Activated CD8-positive, alpha-beta T cell treated with anti-CD3 and anti-CD28 coated beads, Interleukin-2, amount 10 ng/mL, durations not matched to agents 7 days and 5 days (primary cell): ENCODE results near the gene EFNA3. TPM values are rescaled to one million over a fixed set of nuclear protein-coding genes. Genes with fewer than 3 reads are reported as not detected.

ENCODE experiments used
- ATAC-seq: fragments of 150-1000 bp; cut with Tn5 transposase; one replicate; pipeline ENCODE4 v1.10.0; 2021; ENCODE audit warnings: moderate library complexity
- CTCF ChIA-PET: fragments of 350-600 bp; sonication (Branson Sonifier 250); formaldehyde crosslinking; loops from one replicate; lab custom pipeline; 2021; ENCODE audit warnings: antibody characterized with exemption; lab: Charles Lee
- POLR2A ChIA-PET: fragments of 350-600 bp; sonication (Branson Sonifier 250); formaldehyde crosslinking; loops from one replicate; lab custom pipeline; 2021; ENCODE audit warnings: antibody characterized with exemption; lab: Charles Lee
- DNase-seq: peaks from one replicate; pipeline ENCODE4 v3.0.0-alpha.2; 2020
- H3K27ac Mint-ChIP-seq: one replicate; pipeline ENCODE4 v1.8.0; 2021; ENCODE audit warnings: mild to moderate bottlenecking, mixed read lengths
- H3K27me3 Mint-ChIP-seq: one replicate; pipeline ENCODE4 v1.8.0; 2021; ENCODE audit warnings: low read depth, mixed read lengths
- H3K36me3 Mint-ChIP-seq: one replicate; pipeline ENCODE4 v1.8.0; 2021; ENCODE audit warnings: low read depth, mixed read lengths
- H3K4me1 Mint-ChIP-seq: one replicate; pipeline ENCODE4 v1.8.0; 2021; ENCODE audit warnings: low read depth, mixed read lengths
- H3K4me3 Mint-ChIP-seq: one replicate; pipeline ENCODE4 v1.8.0; 2021; ENCODE audit warnings: mild to moderate bottlenecking, mixed read lengths
- H3K9me3 Mint-ChIP-seq: one replicate; pipeline ENCODE4 v1.8.0; 2022; ENCODE audit warnings: mixed read lengths; ENCODE audit not compliant: insufficient read depth
- total RNA-seq, 2 experiments: library from RNA; stranded (reverse); gene quantifications; one replicate each; pipeline ENCODE4 v1.2.3, GENCODE V29; 2021

Gene EFNA3
- total RNA-seq, 2 experiments from 2014 or later = 3.8 to 5.5 TPM

DNA sequence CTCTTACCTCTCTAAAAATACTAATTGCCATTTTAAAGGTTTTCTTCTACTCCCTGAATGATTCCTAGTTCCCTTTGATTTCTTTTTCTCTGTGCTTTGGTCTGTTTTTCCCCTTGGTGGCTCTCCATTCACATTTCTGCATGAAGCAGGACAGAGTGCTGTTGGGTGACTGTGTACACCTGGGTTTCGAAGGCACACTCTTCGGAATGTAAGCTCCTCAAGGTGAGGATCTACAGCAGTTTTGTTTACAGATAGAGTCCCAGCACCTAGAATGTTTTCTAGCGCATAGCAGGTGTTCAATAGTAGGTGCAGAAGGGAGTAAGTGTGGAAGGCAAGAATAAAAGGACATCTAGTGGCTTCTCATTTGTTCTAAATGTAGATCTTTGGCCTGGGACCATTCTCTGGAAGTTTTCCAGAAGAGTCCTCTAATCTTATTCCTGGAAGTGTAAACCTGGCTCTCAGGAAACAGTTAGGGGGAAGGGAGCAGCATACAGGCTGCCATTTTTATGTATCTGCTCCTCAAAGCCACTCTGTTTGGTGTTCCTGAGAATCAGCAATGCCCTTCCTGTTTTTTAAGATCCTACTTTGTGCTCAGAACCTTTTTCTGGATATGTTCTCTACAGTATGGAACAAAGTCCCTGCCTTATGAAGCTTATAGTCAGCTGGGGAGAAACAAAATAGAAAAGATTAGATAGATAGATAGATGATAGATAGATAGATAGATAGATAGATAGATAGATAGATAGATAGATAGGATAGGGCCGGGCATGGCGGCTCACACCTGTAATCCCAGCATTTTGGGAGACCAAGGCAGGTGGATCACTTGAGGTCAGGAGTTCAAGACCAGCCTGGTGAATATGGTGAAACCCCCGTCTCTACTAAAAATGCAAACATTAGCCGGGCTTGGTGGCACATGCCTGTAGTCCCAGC is 26.2 kb downstream of the EFNA3 start:
- Mint-ChIP-seq H3K27ac (no peak overlapping the region), H3K27me3 (peaks cover 3% of the 10 kb centered on the region), H3K4me1 (no peaks in the 10 kb centered on the region), H3K9me3 (no peaks in the 10 kb centered on the region), H3K36me3 (no peaks in the 10 kb centered on the region), H3K4me3 (no peak overlapping the region)
- DNase-seq (no peak), ATAC-seq (no peak)
- POLR2A ChIA-PET = no interaction called here
- CTCF ChIA-PET = interaction anchor here (2.9 kb wide), 1 partner anchor 14 kb away, joined by 7 read pairs; no protein-coding TSS in a partner anchor

DNA sequence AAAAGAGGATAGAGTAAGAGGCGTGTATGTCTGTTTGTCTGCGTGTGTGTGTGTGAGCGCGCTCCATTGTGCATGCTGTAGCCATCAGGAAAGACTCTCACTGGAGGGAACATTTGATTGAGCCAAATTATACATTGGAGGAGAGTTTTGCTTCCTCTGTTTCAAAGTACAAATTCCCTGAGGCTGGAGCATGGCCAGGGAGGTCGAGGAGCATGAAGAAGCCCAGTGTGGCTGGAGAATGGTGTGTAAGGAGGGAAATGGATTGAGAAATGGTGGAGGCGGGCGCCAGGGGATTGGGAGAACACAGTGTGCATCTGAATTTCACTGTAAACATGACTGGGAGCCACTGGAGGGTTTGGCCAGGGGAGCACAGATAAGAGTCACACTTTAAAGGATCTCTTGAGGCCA is 27.0 kb downstream of the EFNA3 start:
- Mint-ChIP-seq H3K9me3 (no peaks in the 10 kb centered on the region), H3K4me3 (no peak overlapping the region), H3K27ac (no peak overlapping the region), H3K27me3 (peaks cover 3% of the 10 kb centered on the region), H3K4me1 (no peaks in the 10 kb centered on the region), H3K36me3 (no peaks in the 10 kb centered on the region)
- ChIA-PET CTCF (no interaction called here), POLR2A (no interaction called here)
- DNase-seq (no peak), ATAC-seq (no peak)

DNA sequence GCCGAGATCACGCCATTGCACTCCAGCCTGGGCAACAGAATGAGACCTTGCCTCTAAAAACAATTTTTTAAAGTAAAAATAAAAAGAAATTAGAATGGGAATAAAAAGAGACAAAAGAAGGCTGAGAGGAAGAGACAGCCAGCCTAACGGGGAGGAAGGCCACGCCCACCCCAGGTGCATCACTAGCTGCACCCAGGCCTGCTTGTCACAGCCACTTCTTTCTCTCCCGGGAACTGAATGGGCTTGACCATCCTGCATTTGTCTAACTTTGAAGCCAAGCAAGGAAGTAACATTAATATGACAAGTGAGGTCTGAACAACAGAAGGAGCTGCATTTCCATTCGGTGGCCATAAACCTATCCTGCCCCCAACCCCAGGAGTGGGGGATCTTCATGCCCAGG is 28.2 kb downstream of the EFNA3 start:
- POLR2A ChIA-PET = interaction anchor here (1.2 kb wide), 1 partner anchor 22 kb away, joined by 3 read pairs; no protein-coding TSS in a partner anchor
- H3K9me3 Mint-ChIP-seq = no peaks in the 10 kb centered on the region
- CTCF ChIA-PET = interaction anchor here (0.7 to 3.6 kb wide), 2 partner anchors 15 to 66 kb away, joined by 3 to 19 read pairs; partner anchors contain the start of gene KRTCAP2
- H3K27me3 Mint-ChIP-seq = peaks cover 3% of the 10 kb centered on the region
- no peaks in the 10 kb centered on the region for H3K36me3 Mint-ChIP-seq
- no peak overlapping the region for H3K27ac Mint-ChIP-seq
- DNase-seq (no peak), ATAC-seq (no peak)
- H3K4me3 Mint-ChIP-seq = no peak overlapping the region
- H3K4me1 Mint-ChIP-seq = no peaks in the 10 kb centered on the region

DNA sequence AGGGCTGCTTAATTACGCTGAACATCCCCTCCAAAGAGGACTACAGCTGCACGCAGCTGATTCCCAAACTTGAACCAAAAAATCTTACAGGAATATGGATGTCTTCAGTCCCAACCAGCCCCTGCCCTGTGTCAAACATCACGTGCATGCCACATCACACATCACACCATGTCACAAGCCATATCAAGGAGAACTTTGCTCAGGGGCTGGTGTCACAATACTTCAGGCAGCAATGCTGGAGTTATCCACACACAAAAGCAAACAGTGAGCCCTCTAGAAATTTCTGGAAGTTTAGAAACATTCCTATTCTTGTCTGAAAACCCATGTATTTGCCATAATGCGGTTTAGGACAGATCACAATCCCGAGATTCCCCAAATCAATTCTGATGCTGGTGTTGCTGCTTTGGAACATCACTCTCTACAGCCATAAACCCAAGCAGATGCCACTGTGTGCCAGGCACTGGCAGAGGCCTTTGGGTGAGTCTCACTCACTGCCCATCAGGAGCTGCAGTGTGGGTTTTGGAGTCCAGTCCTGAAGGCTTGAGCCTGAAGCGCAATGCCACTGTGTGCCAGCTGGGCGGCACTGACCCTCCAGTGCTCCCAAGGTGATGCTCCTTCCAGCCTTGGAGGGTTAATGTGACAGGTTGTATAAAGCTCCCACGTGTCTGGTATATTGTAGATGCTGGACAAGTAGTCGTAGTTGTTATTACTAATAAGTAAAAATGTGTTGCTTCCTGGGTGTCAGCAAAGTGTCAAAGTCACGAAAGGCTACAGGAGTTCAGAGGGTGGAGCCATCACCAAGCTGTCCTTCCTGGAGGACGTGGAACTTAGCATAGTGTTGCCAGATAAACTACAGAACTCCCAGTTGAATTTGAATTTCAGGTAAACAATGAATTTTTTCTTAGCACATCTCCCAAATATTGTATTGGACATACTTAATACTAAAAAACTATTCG is 28.9 kb downstream of the EFNA3 start:
- no peak overlapping the region for H3K27ac Mint-ChIP-seq
- H3K4me1 Mint-ChIP-seq = no peaks in the 10 kb centered on the region
- H3K27me3 Mint-ChIP-seq = peaks cover 3% of the 10 kb centered on the region
- H3K36me3 Mint-ChIP-seq = no peaks in the 10 kb centered on the region
- POLR2A ChIA-PET = interaction anchor here (1.2 kb wide), 1 partner anchor 21 kb away, joined by 3 read pairs; no protein-coding TSS in a partner anchor
- CTCF ChIA-PET = interaction anchor here (0.7 to 3.6 kb wide), 3 partner anchors 16 to 65 kb away, joined by 3 to 19 read pairs (median 5); partner anchors contain the start of gene KRTCAP2
- DNase-seq (no peak), ATAC-seq (no peak)
- no peak overlapping the region for H3K4me3 Mint-ChIP-seq
- H3K9me3 Mint-ChIP-seq = no peaks in the 10 kb centered on the region

DNA sequence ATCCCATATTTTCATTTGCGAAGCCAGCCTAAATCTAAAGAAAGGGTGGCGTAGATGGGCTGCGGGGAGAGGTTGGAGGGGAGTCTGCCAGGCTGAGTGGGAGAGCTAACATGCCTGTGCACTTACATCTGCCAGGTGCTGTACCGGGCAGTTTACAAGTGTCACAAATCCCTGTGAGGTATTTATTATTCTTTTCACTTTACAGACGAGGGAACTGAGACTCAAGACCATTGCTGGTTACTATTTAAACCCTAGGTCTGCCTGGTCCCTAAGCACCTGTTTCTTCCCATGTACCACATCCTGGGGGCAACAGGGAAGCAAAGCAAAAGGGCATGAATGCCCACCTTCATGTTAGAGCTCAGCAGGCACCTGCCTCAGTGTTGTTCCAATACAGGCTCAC is 29.7 kb downstream of the EFNA3 start:
- ChIA-PET CTCF (interaction anchor here (1.2 to 3.6 kb wide), 3 partner anchors 16 to 64 kb away, joined by 3 to 19 read pairs (median 5); partner anchors contain the start of gene KRTCAP2), POLR2A (interaction anchor here (1.2 kb wide), 1 partner anchor 20 kb away, joined by 3 read pairs; no protein-coding TSS in a partner anchor)
- no peaks in the 10 kb centered on the region for H3K9me3 Mint-ChIP-seq
- peaks cover 3% of the 10 kb centered on the region for H3K27me3 Mint-ChIP-seq
- no peak for DNase-seq
- no peak for ATAC-seq
- H3K27ac Mint-ChIP-seq = no peak overlapping the region
- no peak overlapping the region for H3K4me3 Mint-ChIP-seq
- no peaks in the 10 kb centered on the region for H3K36me3 Mint-ChIP-seq
- H3K4me1 Mint-ChIP-seq = no peaks in the 10 kb centered on the region

DNA sequence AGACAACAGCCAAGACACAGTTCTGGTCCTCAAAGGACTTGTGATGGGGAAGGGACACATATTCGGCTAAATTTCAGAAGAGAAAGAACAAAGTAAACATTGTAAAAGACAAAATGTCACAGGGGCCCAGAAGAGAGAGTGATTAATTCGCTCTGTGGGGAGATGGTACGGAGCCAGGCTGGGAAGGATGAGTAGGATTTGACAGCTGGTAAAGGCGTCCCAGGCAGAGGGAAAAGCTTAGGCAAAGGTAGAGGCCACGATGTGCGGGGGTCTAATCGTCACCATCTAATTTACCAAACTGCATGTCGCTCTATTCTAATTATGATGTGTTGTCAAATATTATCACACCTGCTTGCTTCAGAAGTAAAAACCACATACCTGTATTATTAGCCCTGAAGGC is 31.7 kb downstream of the EFNA3 start:
- ChIA-PET CTCF (interaction anchor here (0.6 kb wide), 1 partner anchor 19 kb away, joined by 3 read pairs; no protein-coding TSS in a partner anchor), POLR2A (no interaction called here)
- H3K4me1 Mint-ChIP-seq = no peaks in the 10 kb centered on the region
- H3K4me3 Mint-ChIP-seq = no peak overlapping the region
- no peak overlapping the region for H3K27ac Mint-ChIP-seq
- no peaks in the 10 kb centered on the region for H3K9me3 Mint-ChIP-seq
- H3K27me3 Mint-ChIP-seq = peaks cover 5% of the 10 kb centered on the region
- ATAC-seq = no peak
- no peaks in the 10 kb centered on the region for H3K36me3 Mint-ChIP-seq
- DNase-seq = no peak

DNA sequence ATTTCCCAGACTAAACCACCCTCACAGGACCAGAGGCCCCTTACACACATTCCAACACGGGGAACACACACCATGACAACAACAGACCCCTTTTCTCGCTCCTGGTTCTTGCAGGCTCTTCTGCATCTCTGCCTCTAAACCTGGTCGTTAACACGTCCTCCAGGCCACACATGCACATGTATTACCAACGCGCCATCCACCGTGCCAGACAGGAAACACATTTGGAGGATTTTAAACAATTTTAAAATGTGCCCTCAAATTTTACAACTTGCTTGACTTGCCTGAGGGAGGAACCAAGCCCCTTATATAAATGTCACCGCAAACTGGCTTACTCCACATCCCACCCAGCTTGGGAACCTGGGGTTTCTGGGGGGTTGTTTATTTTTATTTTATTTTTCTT is 32.2 kb downstream of the EFNA3 start:
- no peaks in the 10 kb centered on the region for H3K36me3 Mint-ChIP-seq
- no peaks in the 10 kb centered on the region for H3K4me1 Mint-ChIP-seq
- H3K4me3 Mint-ChIP-seq = no peak overlapping the region
- POLR2A ChIA-PET = no interaction called here
- CTCF ChIA-PET = interaction anchor here (0.6 kb wide), 1 partner anchor 19 kb away, joined by 3 read pairs; no protein-coding TSS in a partner anchor
- no peaks in the 10 kb centered on the region for H3K9me3 Mint-ChIP-seq
- peaks cover 2% of the 10 kb centered on the region for H3K27me3 Mint-ChIP-seq
- H3K27ac Mint-ChIP-seq = no peak overlapping the region
- DNase-seq (no peak), ATAC-seq (no peak)

DNA sequence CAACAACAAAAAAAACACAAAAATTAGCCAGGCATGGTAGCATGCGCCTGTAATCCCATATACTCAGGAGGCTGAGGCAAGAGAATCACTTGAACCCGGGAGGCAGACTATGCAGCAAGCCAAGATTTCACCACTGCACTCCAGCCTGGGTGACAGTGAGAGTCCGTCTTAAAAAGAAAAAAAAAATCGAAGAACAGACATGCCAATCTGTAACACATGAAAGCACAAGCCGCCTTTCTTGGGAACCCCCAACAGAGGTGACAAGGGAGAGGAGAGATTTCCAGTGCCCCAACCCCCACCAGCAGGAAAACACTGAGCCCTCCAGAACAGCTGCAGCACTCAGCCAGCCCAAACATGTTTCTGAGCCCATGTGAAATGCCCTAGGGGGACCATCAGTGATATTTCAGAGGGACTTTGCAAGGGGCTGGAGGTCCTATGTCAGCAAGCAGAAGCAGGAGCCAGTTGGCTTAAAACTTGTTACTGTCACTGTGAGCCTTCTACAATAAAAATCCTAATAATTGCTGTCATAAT is 34.9 kb downstream of the EFNA3 start:
- H3K27me3 Mint-ChIP-seq = peaks cover 9% of the 10 kb centered on the region
- DNase-seq (no peak), ATAC-seq (no peak)
- no peak overlapping the region for H3K4me3 Mint-ChIP-seq
- no peaks in the 10 kb centered on the region for H3K36me3 Mint-ChIP-seq
- H3K27ac Mint-ChIP-seq = no peak overlapping the region
- no peaks in the 10 kb centered on the region for H3K4me1 Mint-ChIP-seq
- ChIA-PET POLR2A (no interaction called here), CTCF (no interaction called here)
- no peaks in the 10 kb centered on the region for H3K9me3 Mint-ChIP-seq

DNA sequence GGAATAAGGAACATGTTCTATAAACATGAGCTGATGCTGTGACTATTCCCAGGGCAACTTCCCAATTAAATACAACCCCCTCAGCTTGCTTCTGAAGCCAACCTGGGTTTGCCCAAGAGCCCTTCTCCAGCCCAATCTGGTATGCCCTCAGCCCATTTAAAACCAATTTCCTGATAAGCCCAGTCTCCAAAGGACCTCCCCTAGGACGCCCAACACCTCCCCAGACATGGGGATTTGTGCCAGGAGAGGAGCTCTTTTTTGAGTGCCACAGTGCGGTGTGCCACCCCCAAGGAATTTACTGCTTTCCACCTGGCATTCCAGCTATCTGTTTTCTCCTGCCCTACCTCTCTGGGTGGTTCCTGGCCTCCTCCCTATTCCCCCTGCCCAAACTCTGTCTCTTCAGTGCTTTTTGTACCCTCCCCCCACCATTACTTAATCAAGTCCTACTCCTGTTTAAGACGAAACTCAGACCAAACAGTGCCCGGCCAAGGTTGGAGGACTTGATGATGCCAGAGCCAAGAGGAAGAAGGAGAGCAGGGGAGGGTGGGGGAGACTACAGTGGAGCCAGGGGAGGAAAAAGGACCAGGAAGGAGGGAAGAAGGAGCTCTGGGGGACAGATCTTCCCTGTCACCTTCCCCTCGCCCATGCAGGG is 37.6 kb downstream of the EFNA3 start:
- ATAC-seq (no peak), DNase-seq (no peak)
- ChIA-PET POLR2A (interaction anchor here (0.6 kb wide), 1 partner anchor 20 kb away, joined by 3 read pairs; no protein-coding TSS in a partner anchor), CTCF (interaction anchor here (0.7 to 2.2 kb wide), 5 partner anchors 12 to 57 kb away, joined by 3 to 10 read pairs (median 3); partner anchors contain the start of gene KRTCAP2)
- H3K9me3 Mint-ChIP-seq = no peaks in the 10 kb centered on the region
- H3K27me3 Mint-ChIP-seq = peaks cover 19% of the 10 kb centered on the region
- no peaks in the 10 kb centered on the region for H3K4me1 Mint-ChIP-seq
- no peak overlapping the region for H3K27ac Mint-ChIP-seq
- no peaks in the 10 kb centered on the region for H3K36me3 Mint-ChIP-seq
- H3K4me3 Mint-ChIP-seq = no peak overlapping the region

DNA sequence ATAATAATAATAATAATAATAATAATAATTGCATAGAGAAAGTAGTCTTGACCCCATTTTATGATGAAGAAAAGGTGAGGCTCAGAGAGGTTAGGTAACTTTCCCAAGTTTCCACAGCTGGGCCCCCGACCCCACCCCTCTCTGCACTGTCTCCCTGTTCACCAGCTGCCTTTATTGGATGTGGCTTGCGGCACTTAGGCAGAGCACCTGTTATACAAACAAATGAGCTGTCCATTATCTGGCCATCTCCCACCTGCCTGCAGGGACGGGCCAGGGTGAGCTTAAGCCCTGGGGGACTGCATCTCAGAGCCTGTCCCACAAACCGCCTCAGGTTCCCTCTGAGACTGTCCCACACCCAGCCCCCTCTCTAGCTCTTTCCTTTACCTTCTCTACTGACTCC is 39.0 kb downstream of the EFNA3 start:
- H3K27ac Mint-ChIP-seq = no peak overlapping the region
- no peaks in the 10 kb centered on the region for H3K9me3 Mint-ChIP-seq
- H3K27me3 Mint-ChIP-seq = peaks cover 24% of the 10 kb centered on the region
- no peak overlapping the region for H3K4me3 Mint-ChIP-seq
- H3K36me3 Mint-ChIP-seq = no peaks in the 10 kb centered on the region
- DNase-seq (no peak), ATAC-seq (no peak)
- CTCF ChIA-PET = interaction anchor here (1.0 to 2.2 kb wide), 3 partner anchors 26 to 60 kb away, joined by 3 to 10 read pairs (median 4); no protein-coding TSS in a partner anchor
- no peaks in the 10 kb centered on the region for H3K4me1 Mint-ChIP-seq
- POLR2A ChIA-PET = no interaction called here
